Pons (tissue), 1 donor: ENCODE data around the gene SNX6.
A peak's percentile ranks its signal among the peaks of the same experiment; 100 is the strongest.
"Not testable (repeated sequence)": the region's sequence is repeated elsewhere in the genome, so short reads cannot be mapped to it uniquely, and the experiment has no call there.

Experiments used
- DNase-seq: peaks from one replicate; pipeline ENCODE4 v3.0.0-alpha.2; 2016; ENCODE audit warnings: low spot score

The SNX6 gene

DNA sequence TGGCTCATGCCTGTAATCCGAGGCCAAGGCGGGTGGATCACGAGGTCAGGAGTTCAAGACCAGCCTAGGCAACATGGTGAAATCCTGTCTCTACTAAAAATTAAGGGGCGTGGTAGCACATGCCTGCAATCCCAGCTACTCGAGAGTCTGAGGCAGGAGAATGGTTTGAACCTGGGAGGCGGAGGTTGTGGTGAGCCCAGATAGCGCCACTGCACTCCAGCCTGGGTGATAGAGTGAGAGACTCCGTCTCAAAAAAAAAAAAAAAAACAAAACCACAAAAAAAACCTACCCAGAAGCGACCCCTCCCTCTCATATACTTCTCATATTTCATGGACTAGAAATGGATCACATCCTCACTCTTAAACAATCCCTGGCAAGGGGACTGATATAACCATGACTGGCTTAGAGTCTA is 4.4 kb upstream of the SNX6 start:
- DNase-seq = not testable (repeated sequence)

DNA sequence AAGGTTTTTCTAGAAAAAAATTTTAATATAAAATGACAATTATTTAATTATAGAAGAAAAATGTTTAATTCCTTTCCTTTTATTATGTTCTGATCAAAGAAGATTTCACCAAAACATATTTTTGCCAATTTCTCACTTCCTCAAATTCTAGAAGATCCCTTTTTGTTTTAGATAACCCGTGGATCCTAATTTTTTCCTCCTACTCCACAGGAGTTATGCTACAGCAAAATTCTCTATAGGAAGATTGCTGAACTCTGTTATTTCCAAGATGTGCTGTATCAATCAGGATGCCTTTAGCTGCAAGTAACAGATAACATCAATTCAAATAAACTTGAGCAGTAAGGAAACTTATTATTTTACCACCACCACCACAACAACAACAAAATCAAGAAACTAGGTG is 3.8 kb upstream of the SNX6 start:
- DNase-seq = no peak

DNA sequence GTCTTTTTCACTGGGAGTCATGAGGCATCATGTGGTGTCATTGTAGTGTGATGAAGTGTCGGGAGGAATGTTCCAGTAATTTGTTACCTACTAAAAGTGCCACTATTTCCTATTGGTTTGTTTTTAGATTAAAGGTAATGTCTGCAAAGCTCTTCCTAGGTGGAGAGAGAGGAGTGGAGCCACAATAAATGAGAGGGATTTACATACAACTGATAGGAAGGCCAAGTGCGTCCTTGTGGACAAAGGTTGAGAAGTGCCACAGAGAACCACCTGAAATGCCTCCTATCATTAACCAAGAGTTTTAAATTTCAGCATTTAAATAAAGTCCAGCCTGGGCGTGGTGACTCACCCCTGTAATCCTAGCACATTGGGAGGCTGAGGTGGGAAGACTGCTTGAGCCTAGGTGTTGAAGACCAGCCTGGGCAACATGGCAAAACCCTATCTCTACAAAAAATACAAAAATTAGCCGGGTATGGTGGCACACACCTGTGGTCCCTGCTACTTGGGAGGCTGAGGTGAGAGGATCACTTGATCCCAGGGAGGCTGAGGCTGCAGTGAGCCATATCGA is 2.5 kb upstream of the SNX6 start:
- no peak for DNase-seq

DNA sequence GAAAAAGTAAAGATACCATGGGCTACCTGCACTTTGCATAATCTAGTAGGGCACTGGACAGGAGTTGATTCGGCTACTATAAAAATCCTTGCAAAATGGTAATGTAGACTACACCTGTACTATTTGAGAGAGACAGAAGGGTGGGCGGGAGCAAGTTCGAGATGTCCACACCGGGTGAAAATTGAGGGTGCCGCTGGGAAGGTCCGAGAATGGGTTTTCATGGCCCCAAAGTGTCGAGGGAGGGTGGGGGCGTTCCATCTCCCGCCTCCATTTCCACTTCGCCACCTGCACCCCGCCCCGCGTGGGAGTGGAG is 648 bp downstream of the SNX6 start:
- DNase-seq = no peak

GRCh38 chr14:34628681-34629135 is 1.2 kb downstream of the SNX6 start:
- no peak for DNase-seq

DNA sequence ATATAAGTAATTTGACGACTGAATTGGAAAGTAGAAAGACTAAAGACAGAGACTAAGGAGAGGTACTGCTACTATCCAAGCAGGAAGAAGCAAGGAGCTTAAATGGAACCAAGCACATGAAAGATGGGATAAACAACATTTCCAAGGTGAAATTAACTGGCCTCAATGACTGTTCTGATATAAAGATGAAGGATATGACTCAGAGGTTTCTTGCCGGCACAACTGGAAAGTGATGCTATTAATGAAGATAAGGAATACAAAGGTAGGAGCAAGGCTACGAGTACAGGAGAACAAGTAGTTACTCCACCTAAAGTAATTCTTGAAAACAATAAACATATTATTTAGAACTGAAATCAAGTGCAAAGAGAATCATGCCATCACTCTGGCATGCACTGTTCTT is 6.4 kb downstream of the SNX6 start:
- DNase-seq = peak; percentile 80

GRCh38 chr14:34620839-34621238 is 9.1 kb downstream of the SNX6 start:
- DNase-seq = no peak

DNA sequence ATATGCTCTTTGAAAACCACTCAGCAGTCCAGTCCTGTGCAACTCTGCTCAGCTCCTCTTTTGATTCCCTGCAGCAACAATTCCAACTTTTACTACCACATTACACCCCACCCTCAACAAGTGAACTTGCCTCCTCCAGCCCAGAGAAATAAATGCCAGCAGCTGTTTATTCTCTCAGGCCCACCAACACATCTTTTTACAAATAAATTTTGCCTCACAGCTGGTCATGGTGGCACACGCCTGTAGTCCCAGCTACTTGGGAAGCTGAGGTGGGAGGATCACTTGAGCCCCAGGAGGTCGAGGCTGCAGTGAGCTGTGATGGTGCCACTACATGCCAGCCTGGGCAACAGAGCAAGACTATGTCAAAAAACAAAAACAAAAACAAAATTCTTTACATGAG is 9.8 kb downstream of the SNX6 start:
- DNase-seq = no peak

GRCh38 chr14:34619471-34619870 is 10.5 kb downstream of the SNX6 start:
- no peak for DNase-seq

DNA sequence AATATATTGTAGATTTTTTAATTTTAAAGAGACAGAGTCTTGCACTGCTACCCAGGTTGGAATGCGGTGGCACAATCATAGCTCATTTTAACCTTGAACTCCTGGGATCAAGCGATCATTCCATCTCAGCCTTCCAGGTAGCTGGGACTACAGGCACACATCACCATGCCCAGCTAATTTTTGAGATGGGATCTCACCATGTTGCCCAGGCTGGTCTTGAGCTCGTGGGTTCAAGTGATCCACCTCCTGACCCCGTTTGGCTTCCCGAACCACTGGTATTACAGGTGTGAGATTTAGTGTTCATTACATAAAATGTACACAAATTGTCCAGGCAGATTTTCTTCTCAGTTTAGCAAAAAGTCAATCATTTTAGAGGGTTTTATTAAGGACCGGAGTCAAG is 13.6 kb downstream of the SNX6 start:
- DNase-seq = no peak

- no peak for DNase-seq
These were observed 14.4 kb downstream of the SNX6 start for GRCh38 chr14:34615507-34615906.

DNA sequence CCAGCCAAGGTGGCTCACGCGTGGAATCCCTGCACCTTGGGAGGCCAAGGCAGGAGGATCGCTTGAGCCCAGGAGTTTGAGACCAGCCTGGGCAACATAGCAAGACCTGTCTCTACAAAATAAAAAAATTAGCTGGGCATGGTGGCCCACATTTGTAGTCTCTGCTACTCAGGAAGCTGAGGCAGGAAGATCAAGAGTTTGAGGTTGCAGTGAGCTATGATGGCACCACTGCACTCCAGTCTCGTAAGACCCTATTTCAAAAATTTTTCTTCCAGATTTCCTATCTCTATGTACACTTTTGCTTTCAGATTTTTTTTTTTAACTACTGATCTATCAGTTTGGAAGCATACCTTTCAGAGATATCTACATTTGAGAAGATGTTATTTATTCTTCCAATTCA is 15.3 kb downstream of the SNX6 start:
- no peak for DNase-seq

DNA sequence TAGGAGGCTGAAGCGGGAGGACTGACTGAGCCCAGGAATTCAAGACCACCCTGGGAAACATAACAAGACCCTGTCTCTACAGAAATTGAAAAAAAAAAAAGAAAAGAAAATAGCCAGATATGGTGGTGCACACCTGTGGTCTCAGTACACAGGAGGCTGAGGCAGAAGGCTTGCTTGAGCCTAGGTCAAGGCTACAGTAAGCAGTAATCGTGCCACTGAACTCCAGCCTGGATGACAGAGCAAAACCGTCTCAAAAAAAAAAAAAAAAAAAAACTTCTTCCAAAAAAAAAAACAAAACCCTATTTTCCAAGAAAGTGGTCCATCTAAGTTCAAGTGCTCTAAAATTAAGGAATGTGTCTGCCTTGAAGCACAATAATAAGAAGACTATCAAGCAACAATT is 19.8 kb downstream of the SNX6 start:
- no peak for DNase-seq

- DNase-seq = no peak
These were observed 24.5 kb downstream of the SNX6 start for GRCh38 chr14:34605461-34605860.

DNA sequence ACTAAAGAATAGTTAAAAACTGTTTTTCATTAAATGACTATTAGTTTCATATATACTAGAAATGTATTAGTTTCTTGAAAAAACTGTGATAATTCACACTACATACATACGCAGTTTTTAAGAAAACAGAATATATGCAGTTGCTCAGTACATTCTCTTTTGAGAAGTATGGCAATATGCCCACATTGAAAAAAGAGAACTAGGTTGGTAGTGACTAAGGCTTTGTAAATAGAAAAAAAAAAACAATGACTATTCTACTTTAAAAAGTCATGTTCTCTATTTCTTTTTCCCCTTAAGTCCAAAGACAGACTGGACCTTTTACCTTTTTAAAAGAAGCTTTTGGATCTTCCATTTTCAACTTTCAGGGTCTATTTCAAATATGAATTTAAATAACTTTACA is 25.0 kb downstream of the SNX6 start:
- peak; percentile 17 for DNase-seq

GRCh38 chr14:34596891-34597290 is 33.1 kb downstream of the SNX6 start:
- DNase-seq = no peak

- DNase-seq = no peak
These were observed 36.1 kb downstream of the SNX6 start for GRCh38 chr14:34593740-34594375.

GRCh38 chr14:34592623-34593022 is 37.3 kb downstream of the SNX6 start:
- no peak for DNase-seq

DNA sequence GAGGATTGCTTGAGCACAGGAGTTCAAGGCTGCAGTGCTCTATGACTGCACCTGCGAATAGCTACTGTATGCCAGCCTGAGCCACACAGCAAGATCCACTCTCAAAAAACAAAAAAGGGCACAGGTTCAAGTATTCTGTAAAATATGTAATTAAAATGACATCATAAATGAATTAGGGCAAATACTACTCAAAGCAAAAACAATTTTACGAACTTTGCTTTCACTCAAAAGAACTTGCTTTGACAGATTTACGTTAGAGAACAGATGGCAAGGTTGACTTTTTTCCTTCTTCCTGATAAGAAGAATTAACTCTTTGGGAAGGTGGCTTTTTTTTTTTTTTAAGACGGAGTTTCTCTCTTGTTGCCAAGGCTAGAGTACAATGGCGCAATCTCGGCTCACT is 46.4 kb downstream of the SNX6 start:
- no peak for DNase-seq

GRCh38 chr14:34582117-34582680 is 47.7 kb downstream of the SNX6 start:
- no peak for DNase-seq

GRCh38 chr14:34580381-34580780 is 49.6 kb downstream of the SNX6 start:
- DNase-seq = no peak

DNA sequence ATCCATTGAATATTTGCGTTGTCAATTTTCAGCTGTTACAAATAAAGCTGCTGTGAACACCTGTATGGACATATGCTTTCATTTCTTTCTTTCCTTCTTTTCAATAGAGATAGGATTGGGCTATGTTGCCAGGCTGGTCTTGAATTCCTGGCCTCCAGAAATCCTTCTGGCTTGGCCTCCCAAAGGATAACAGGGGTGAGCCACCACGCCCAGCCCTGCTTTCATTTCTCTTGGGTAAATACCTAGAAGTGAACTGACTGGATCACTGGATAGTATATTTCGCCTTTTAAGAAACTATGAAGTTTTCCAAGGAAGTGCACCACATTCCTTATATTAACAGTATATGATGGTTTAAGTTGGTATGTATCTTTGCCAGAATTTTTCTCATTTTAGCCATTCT is 58.2 kb downstream of the SNX6 start:
- no peak for DNase-seq

GRCh38 chr14:34569750-34570149 is 60.2 kb downstream of the SNX6 start:
- no peak for DNase-seq

GRCh38 chr14:34568803-34569202 is 61.1 kb downstream of the SNX6 start:
- no peak for DNase-seq
